HEK293 (cell line): ENCODE measurements around the gene GTPBP1.

Experiments
- SP3 ChIP-seq: fragments of 450-650 bp; formaldehyde crosslinking; IDR thresholded peaks from 2 replicates; pipeline ENCODE4 v1.5.1; 2016; ENCODE audit warnings: missing biosample characterization, missing genetic modification characterization
- ZBTB1 ChIP-seq: fragments of 450-650 bp; formaldehyde crosslinking; IDR thresholded peaks from 2 replicates; pipeline ENCODE4 v1.5.1; 2016; ENCODE audit warnings: missing biosample characterization, missing genetic modification characterization
- ZNF324 ChIP-seq: fragments of 450-650 bp; formaldehyde crosslinking; IDR thresholded peaks from 2 replicates; pipeline ENCODE4 v1.5.1; 2016; ENCODE audit warnings: missing biosample characterization, missing genetic modification characterization
- ZNF660 ChIP-seq: fragments of 450-650 bp; IDR thresholded peaks from 2 replicates; pipeline ENCODE4 v1.5.1; 2018; ENCODE audit warnings: missing biosample characterization, mild to moderate bottlenecking, missing genetic modification characterization
- ZNF707 ChIP-seq: fragments of 450-650 bp; formaldehyde crosslinking; IDR thresholded peaks from 2 replicates; pipeline ENCODE4 v1.5.1; 2016; ENCODE audit warnings: missing biosample characterization, missing genetic modification characterization
- ZXDB ChIP-seq: fragments of 450-650 bp; formaldehyde crosslinking; IDR thresholded peaks from 2 replicates; pipeline ENCODE4 v1.5.1; 2016; ENCODE audit warnings: missing biosample characterization, missing genetic modification characterization

- no peak for TF ChIP-seq ZNF660 (tag by site-specific recombination)
- TF ChIP-seq ZNF324, result no peak
- TF ChIP-seq ZNF707 (tag by site-specific recombination), result no peak
- no peak for TF ChIP-seq ZXDB (tag by site-specific recombination)
- no peak for TF ChIP-seq SP3 (tag by site-specific recombination)
- TF ChIP-seq ZBTB1 (tag by site-specific recombination), result no peak
Observed at GRCh38 chr22:38732251-38732815, 26.6 kb downstream of the GTPBP1 start.
